MM.1S (cell line): ENCODE results near the gene VPS35L.

ENCODE experiments used
- DNase-seq: peaks from one replicate; pipeline ENCODE4 v3.0.0-alpha.2; 2015
- H2AFZ ChIP-seq: fragments of 300-600 bp; sonication (generic); 2 replicates; pipeline ENCODE4 v1.6.0; 2016; ENCODE audit warnings: antibody characterized with exemption, low read length
- H3F3A ChIP-seq: fragments of 300-600 bp; sonication (generic); 2 replicates; pipeline ENCODE4 v1.6.1; 2016; ENCODE audit warnings: mild to moderate bottlenecking, antibody characterized with exemption, low read length, moderate library complexity, mixed read lengths; ENCODE audit not compliant: insufficient read depth
- H3K27ac ChIP-seq: fragments of 300-600 bp; sonication (generic); 2 replicates; pipeline ENCODE4 v1.5.1; 2016; ENCODE audit warnings: mild to moderate bottlenecking, low read length
- H3K27me3 ChIP-seq: fragments of 300-600 bp; sonication (generic); replicated peaks from 2 replicates; pipeline ENCODE4 v1.6.0; 2016; ENCODE audit warnings: low read length; ENCODE audit not compliant: insufficient read depth
- H3K36me3 ChIP-seq: fragments of 300-600 bp; sonication (generic); replicated peaks from 2 replicates; pipeline ENCODE4 v1.6.1; 2016; ENCODE audit warnings: mild to moderate bottlenecking, low read length, mixed read lengths; ENCODE audit not compliant: insufficient read depth
- H3K4me1 ChIP-seq: fragments of 300-600 bp; sonication (generic); 2 replicates; pipeline ENCODE4 v1.6.1; 2016; ENCODE audit warnings: low read length, mixed read lengths
- H3K4me2 ChIP-seq: fragments of 300-600 bp; sonication (generic); 2 replicates; pipeline ENCODE4 v1.6.0; 2016; ENCODE audit warnings: low read depth, low read length
- H3K4me3 ChIP-seq: fragments of 300-600 bp; sonication (generic); 2 replicates; pipeline ENCODE4 v1.5.1; 2016; ENCODE audit warnings: low read length, mixed read lengths
- H3K79me2 ChIP-seq: fragments of 300-600 bp; sonication (generic); 2 replicates; pipeline ENCODE4 v1.6.1; 2016; ENCODE audit warnings: mixed run types, low read length, mixed read lengths
- H3K9ac ChIP-seq: fragments of 300-600 bp; sonication (generic); 2 replicates; pipeline ENCODE4 v1.6.1; 2016; ENCODE audit warnings: low read length, mixed read lengths
- H3K9me2 ChIP-seq: fragments of 300-600 bp; sonication (generic); replicated peaks from 2 replicates; pipeline ENCODE4 v1.6.1; 2016; ENCODE audit warnings: mild to moderate bottlenecking, low read length, mixed read lengths; ENCODE audit not compliant: insufficient read depth
- H3K9me3 ChIP-seq: fragments of 300-600 bp; sonication (generic); replicated peaks from 2 replicates; pipeline ENCODE4 v1.6.1; 2016; ENCODE audit warnings: mild to moderate bottlenecking, low read length, mixed read lengths; ENCODE audit not compliant: insufficient read depth
- H4K20me1 ChIP-seq: fragments of 300-600 bp; sonication (generic); 2 replicates; pipeline ENCODE4 v1.6.1; 2016; ENCODE audit warnings: mild to moderate bottlenecking, low read length, moderate library complexity, mixed read lengths; ENCODE audit not compliant: insufficient read depth
- CTCF ChIP-seq: fragments of 300-600 bp; sonication (generic); IDR thresholded peaks from 2 replicates; pipeline ENCODE4 v1.5.1; 2016; ENCODE audit warnings: antibody characterized with exemption, low read length, mixed read lengths
- EZH2 ChIP-seq: fragments of 300-600 bp; sonication (generic); optimal IDR thresholded peaks from 2 replicates; pipeline ENCODE3; 2017; ENCODE audit warnings: low read depth, mild to moderate bottlenecking, antibody characterized with exemption, low read length, mixed read lengths
- EZH2phosphoT487 ChIP-seq: fragments of 300-600 bp; sonication (generic); IDR thresholded peaks from 2 replicates; pipeline ENCODE4 v1.6.1; 2018; ENCODE audit warnings: antibody characterized with exemption, low read length

The VPS35L gene

GRCh38 chr16:19512297-19512696 lies 43.2 kb upstream of the VPS35L start:
- Histone ChIP-seq H3K9ac (no peak overlapping the region), H3K79me2 (peaks cover 28% of the 10 kb centered on the region), H3F3A (no peaks in the 10 kb centered on the region), H3K27me3 (no peaks in the 10 kb centered on the region), H3K27ac (no peak overlapping the region), H3K4me3 (no peak overlapping the region), H3K9me3 (no peaks in the 10 kb centered on the region; the same call in 1 of the 2 replicates), H4K20me1 (no peaks in the 10 kb centered on the region), H3K36me3 (peaks cover 7% of the 10 kb centered on the region; the same call in 1 of the 2 replicates), H3K4me1 (no peaks in the 10 kb centered on the region), H3K9me2 (no peaks in the 10 kb centered on the region), H3K4me2 (no peak overlapping the region), H2AFZ (no peak overlapping the region)
- DNase-seq, result no peak
- TF ChIP-seq EZH2, result no peak

GRCh38 chr16:19513377-19514053 lies 42.0 kb upstream of the VPS35L start:
- no peaks in the 10 kb centered on the region; the same call in 1 of the 2 replicates for H3K9me3 ChIP-seq
- no peaks in the 10 kb centered on the region for H3F3A ChIP-seq
- no peak overlapping the region for H3K4me2 ChIP-seq
- TF ChIP-seq CTCF (no peak), EZH2 (no peak), EZH2phosphoT487 (no peak)
- no peak for DNase-seq
- no peaks in the 10 kb centered on the region for H3K9me2 ChIP-seq
- H3K27me3 ChIP-seq, result no peaks in the 10 kb centered on the region
- no peak overlapping the region for H3K27ac ChIP-seq
- H4K20me1 ChIP-seq, result no peaks in the 10 kb centered on the region
- H3K4me3 ChIP-seq, result no peak overlapping the region
- no peak overlapping the region for H3K9ac ChIP-seq
- no peaks in the 10 kb centered on the region for H3K4me1 ChIP-seq
- peaks cover 38% of the 10 kb centered on the region for H3K79me2 ChIP-seq
- no peak overlapping the region for H2AFZ ChIP-seq
- peaks cover 7% of the 10 kb centered on the region; the same call in 1 of the 2 replicates for H3K36me3 ChIP-seq

- Histone ChIP-seq H3K4me3 (no peak overlapping the region), H3K9ac (no peak overlapping the region), H3K36me3 (peaks cover 7% of the 10 kb centered on the region; the same call in 1 of the 2 replicates), H2AFZ (no peak overlapping the region), H3K27ac (no peak overlapping the region), H3K4me2 (no peak overlapping the region), H3K27me3 (no peaks in the 10 kb centered on the region), H4K20me1 (no peaks in the 10 kb centered on the region), H3K4me1 (peaks cover 3% of the 10 kb centered on the region; the same call in 1 of the 2 replicates), H3F3A (peaks cover 3% of the 10 kb centered on the region; the same call in 1 of the 2 replicates), H3K9me3 (no peaks in the 10 kb centered on the region), H3K9me2 (no peaks in the 10 kb centered on the region), H3K79me2 (peaks cover 59% of the 10 kb centered on the region)
- no peak for DNase-seq
- TF ChIP-seq CTCF, result no peak
- TF ChIP-seq EZH2, result no peak
- TF ChIP-seq EZH2phosphoT487, result no peak
Measured at GRCh38 chr16:19515757-19516156, 39.7 kb upstream of the VPS35L start.

GRCh38 chr16:19517424-19518089 lies 37.9 kb upstream of the VPS35L start:
- TF ChIP-seq EZH2phosphoT487 (no peak), CTCF (no peak), EZH2 (no peak)
- Histone ChIP-seq H4K20me1 (no peaks in the 10 kb centered on the region), H3K4me3 (no peak overlapping the region), H3K9me3 (no peaks in the 10 kb centered on the region), H3K9ac (no peak overlapping the region), H3K36me3 (peaks cover 7% of the 10 kb centered on the region; the same call in 1 of the 2 replicates), H3K27me3 (no peaks in the 10 kb centered on the region), H3F3A (peaks cover 16% of the 10 kb centered on the region), H3K4me2 (no peak overlapping the region), H3K4me1 (peaks cover 7% of the 10 kb centered on the region), H3K27ac (no peak overlapping the region), H3K79me2 (peaks cover 64% of the 10 kb centered on the region), H2AFZ (no peak overlapping the region), H3K9me2 (no peaks in the 10 kb centered on the region)
- DNase-seq, result no peak
